Measurements from ENCODE around the gene CYSRT1.
"Not testable (repeated sequence)": the region's sequence is repeated elsewhere in the genome, so short reads cannot be mapped to it uniquely, and the experiment has no call there.

The CYSRT1 gene

GRCh38 chr9:137253717-137254623 is 29.0 kb downstream of the CYSRT1 start:
- DNase-seq = no peak

GRCh38 chr9:137254624-137255447 is 29.9 kb downstream of the CYSRT1 start, which contains the start of gene NELFB:
Gene NELFB (plus strand): TSS chr9:137255327.
- DNase-seq = peak; percentile 65

GRCh38 chr9:137255448-137256114 is 30.6 kb downstream of the CYSRT1 start:
- DNase-seq = peak; percentile 65

- DNase-seq = no peak
These were observed 31.4 kb downstream of the CYSRT1 start for GRCh38 chr9:137256362-137256761.

- DNase-seq = no peak
These were observed 31.9 kb downstream of the CYSRT1 start for GRCh38 chr9:137256856-137257255.

- not testable (repeated sequence) for DNase-seq
These were observed 37.4 kb downstream of the CYSRT1 start for GRCh38 chr9:137262173-137262908.

DNA sequence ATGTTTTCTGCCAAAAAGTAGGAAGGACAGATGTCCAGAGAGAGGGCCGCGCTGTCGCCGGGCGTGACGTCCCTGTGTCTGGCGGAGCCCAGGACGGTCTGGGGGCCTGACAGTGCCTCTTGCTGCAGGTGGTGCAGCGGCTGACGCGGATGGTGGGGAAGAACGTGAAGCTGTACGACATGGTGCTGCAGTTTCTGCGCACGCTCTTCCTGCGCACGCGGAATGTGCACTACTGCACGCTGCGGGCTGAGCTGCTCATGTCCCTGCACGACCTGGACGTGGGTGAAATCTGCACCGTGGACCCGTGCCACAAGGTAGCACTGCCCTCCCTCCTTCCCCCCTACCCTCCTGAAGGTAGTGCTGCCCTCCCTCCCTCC is 37.9 kb downstream of the CYSRT1 start:
- DNase-seq = no peak

DNA sequence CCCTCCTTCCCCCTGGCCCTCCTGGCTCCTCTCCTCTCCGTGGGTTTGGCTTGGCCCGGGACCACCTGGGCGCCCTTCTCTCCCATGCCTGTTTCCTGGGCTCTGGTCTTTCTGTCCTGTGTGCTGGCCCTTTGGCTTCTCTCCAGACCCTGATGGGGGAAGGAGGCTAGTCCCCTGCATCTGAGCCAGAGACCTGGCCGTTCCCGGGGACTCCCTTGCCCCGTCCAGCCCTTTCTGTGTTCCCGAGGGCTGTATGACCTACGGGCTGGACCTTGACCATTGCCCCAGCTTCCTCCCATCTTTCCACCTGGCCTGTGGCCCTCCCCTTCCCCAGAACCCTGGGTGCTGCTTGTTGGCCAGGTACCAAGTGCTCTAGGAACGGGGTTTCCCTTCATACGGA is 38.5 kb downstream of the CYSRT1 start:
- no peak for DNase-seq

- DNase-seq = no peak
These were observed 39.1 kb downstream of the CYSRT1 start for GRCh38 chr9:137264067-137264466.

DNA sequence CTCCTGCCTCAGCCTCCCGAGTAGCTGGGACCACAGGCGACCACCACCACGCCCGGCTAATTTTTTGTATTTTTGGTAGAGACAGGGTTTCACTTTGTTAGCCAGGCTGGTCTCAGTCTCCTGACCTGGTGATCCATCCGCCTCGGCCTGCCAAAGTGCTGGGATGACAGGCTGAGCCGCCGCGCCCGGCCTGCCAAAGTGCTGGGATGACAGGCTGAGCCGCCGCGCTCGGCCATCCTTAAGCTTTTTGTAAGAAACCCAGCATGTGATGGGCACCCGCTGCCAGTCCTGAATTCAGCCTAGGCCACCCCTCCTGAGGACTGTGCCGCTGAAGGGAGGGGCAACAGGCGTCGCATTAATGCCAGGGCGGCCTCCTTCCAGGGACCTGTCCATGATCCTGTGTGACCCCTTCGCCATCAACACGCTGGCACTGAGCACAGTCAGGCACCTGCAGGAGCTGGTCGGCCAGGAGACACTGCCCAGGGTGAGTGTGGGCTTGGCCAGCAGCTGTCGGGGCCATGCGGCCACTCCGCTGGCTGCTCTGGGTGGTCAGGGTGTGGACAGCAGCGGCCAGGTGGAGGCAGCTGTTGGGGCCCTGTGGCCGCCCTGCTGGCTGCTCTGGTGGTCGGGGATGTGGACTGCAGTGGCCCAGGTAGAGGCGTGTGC is 40.7 kb downstream of the CYSRT1 start:
- no peak for DNase-seq

- no peak for DNase-seq
These were observed 41.2 kb downstream of the CYSRT1 start for GRCh38 chr9:137266162-137266527.

DNA sequence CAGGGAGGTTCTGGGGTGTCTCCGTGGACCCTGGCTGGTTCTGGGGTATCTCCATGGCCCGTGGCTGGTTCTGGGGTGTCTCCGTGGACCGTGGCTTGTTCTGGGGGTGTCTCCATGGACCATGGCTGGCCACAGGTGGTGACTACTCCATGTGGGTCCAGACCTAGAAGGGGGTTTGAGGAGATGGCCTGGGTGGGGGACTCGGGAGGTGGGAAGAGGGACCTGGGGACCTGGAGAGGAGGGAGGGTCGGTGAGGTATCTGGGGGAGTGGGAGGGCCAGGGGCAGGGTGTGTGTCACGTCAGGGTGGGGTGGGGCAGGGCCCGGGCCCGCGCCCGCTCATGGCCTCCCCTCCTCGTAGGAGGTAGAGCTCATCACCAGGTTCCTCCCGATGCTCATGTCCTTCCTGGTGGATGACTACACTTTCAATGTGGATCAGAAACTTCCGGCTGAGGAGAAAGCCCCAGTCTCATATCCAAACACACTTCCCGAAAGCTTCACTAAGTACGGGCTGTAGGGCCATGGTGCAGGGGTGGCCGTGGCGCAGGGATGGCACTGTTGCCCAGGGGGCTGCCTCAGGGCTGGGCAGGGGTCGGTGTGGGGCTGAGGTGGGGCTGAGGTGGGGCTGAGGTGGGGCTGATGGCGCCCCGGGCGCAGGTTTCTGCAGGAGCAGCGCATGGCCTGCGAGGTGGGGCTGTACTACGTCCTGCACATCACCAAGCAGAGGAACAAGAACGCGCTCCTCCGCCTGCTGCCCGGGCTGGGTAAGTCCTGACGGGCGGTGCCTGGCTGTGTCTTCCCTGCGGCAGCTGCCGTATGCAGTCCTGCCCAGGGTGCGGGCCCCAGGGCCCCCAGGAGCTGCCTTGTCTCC is 41.8 kb downstream of the CYSRT1 start:
- DNase-seq = no peak

DNA sequence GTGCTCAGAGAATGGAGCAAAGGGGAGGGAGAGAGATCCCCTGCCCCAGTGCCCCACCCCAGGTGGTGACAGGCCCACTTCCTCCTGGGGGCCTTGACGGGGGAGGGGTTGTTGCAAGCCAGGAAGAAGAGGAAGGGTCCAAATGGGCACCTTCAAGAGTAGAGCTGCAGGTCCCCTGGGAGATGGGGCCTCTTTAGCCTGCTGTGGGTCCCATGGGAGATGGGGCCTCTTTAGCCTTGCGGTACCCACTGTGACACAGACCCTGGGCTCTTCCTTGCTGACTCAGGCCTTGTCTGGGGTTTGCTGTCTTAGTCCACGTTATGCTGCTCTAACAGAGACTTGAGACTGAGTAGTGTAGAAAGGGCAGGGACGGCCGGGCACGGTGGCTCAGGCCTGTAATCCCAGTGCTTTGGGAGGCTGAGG is 43.0 kb downstream of the CYSRT1 start:
- no peak for DNase-seq

- DNase-seq = no peak
These were observed 43.7 kb downstream of the CYSRT1 start for GRCh38 chr9:137268538-137269201.

GRCh38 chr9:137269231-137269772 is 44.3 kb downstream of the CYSRT1 start:
- DNase-seq = no peak

GRCh38 chr9:137270929-137271695 is 46.1 kb downstream of the CYSRT1 start:
- DNase-seq = no peak

- no peak for DNase-seq
These were observed 46.7 kb downstream of the CYSRT1 start for GRCh38 chr9:137271696-137272076.

GRCh38 chr9:137272241-137273094 is 47.5 kb downstream of the CYSRT1 start:
- DNase-seq = peak; percentile 55
